Epithelial cell of esophagus (primary cell): ENCODE measurements around the gene EVA1C.

Experiments used
- DNase-seq: peaks from one replicate; pipeline ENCODE4 v3.0.0; 2010; ENCODE audit warnings: low read depth
- H3K4me3 ChIP-seq: 2 replicates; pipeline ENCODE4 v1.5.1; 2011; ENCODE audit warnings: mild to moderate bottlenecking, low read length, control low read depth
- CTCF ChIP-seq: IDR thresholded peaks from 2 replicates; pipeline ENCODE4 v1.5.1; 2011; ENCODE audit warnings: low read depth, mild to moderate bottlenecking, low read length, control low read depth, inconsistent platforms; ENCODE audit not compliant: insufficient read depth; ENCODE audit errors: missing control alignments

Gene EVA1C

DNA sequence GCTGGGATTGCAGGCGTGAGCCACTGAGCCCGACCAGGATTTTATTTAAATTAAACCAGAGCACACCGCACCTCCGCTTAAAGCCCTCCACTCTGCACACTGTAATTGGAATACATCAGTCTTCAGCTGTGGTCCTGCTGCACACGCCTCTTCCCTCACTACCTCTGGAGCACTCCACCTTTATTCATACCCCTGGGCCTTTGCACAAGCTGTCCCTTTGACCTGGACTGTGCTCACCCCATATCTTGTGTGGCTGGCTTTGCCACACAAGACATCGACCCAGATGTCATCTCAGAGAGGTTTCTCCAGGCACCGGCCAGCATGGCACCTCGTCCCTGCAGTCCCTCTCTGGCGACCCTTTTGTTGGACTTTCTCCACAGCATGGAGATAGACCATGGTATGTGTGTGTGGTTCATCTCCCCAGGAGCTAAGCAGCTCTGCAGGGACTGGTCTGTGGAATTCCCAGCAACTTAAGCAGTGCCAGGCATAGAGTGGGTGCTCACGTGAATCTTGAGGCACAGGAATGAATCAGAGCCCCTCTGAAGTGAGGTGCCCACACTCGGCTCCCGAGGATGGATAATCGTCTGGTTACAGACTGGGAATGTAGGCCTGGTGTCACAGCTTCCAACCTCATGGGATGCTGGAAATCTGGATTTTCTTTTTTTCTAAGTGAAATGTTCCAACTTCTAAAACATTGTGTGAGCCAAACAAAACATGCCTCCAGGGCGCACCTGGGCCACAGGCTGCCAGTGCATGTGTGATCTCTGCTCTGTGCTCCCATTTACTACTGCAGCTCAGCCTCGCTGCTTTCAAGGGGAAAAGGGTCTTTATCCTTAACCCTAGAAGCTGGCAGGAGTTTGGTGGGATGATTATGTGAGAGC, 61.9 kb downstream of the EVA1C start:
- no peak for TF ChIP-seq CTCF
- no peak overlapping the region for H3K4me3 ChIP-seq
- no peak for DNase-seq

DNA sequence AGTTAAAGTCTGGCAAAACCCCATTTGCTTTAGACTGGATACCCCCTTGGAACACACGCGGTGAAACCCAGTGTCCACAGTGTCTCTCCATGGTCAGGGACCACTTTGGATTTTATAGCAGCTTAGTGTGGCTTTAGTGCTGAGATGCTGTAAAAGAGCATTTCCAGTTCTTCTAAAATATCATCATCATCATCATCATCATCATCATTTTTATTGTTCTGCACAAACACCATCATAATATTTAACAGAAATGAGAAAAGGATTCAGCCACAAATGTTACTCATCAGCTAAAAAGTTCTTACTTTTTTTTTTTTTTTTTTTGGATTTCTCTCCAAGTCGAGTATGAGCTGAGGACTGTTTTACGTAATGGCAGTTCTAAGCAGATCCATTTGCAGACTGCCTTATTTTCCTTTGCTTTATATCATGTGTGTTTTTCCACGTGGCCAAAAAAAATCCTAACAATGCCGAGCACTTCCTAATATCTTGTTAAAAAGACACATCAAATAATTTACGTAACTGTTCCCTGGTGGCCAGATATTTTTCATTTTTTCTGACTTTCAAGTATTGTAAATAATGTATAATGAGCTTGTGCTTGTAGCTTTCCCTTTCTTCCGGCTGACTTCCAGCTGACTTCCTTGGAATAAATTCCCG, 62.8 kb downstream of the EVA1C start:
- H3K4me3 ChIP-seq = no peak overlapping the region
- TF ChIP-seq CTCF = no peak
- no peak for DNase-seq

DNA sequence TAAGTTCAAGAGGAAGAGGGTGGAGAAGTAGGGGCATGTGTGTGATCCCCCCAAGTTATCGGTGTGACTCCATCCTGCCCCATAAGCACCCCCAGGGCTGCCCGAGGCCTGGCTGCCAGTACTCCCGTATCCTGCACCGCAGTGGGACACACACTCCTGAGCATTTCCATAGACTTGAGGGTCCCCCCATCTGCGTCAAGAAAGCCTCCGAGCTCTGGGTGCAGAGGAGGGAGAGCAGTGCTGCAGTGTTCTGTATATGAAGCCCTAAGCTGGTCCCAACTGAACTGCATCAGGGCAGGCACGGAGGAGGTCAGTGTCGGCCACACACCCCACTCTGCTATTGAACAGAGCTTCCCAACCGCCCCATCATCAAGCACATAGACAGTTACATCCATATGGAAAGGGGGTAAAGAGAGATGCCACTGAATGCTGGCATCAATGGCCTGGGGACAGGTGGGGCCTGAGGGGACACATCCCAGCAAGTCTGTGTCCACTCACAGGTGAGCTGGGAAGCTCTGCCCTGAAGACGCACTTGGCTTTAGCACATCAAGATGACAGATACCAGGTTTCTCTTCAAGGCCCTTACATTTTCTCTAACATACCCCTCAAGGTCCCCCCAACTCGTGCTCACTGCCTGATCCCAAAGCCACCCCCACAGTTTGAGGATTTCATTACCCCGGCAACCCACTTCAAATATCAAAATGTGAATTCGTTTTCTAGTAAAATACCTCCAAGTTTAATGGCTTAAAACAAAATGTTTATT, 64.3 kb downstream of the EVA1C start:
- no peak for TF ChIP-seq CTCF
- no peak for DNase-seq
- no peak overlapping the region for H3K4me3 ChIP-seq

DNA sequence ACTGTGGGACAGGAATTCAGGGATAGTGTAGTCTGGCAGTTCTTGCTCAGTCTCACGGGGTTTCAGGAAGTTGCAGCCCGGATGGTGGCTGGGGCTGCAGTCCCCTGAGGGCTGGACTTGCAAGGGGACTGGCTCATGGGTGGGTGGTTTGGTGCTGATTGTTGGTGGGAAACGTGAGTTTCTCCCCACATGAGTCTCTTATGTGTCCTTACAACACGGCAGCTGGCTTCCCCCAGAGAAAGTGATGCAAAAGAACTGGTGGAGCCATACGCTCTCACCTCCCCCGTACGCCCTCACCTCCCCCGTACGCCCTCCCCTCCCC, 64.9 kb downstream of the EVA1C start:
- DNase-seq = no peak
- TF ChIP-seq CTCF = no peak
- H3K4me3 ChIP-seq = no peak overlapping the region

- TF ChIP-seq CTCF = no peak
- peak; percentile 38 for DNase-seq
- no peak overlapping the region for H3K4me3 ChIP-seq
Observed at GRCh38 chr21:32481875-32482408, 69.4 kb downstream of the EVA1C start.

DNA sequence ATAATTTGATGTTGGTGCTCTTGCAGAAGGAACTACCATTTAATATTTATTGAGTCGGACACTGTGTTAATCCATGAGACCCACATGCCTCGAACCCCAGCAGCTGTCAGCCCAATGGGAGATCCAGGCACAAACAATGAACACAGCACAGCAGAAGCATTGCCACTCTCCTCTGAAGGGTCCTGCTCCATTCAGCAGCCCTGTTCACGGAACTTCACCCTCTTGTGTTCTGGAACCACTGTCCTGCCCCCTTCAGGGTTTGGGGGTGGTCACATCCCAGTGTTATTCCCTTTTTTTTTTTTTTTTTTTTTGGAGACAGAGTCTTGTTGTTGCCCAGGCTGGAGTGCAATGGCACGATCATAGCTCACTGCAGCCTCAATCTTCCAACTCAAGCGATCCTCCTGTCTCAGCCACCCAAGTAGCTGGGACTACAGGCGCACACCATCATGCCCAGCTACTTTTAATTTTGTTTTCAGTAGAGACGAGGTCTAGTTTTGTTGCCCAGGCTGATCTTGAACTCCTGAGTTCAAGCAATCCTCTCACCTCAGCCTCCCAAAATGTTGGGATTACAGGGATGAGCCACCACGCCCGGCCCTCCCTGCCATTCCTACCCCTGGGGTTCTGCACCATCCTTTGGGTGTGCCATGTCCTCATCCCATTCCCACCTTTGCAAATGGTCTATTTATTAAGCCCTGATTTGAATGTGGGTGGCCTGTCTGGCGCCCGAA, 70.2 kb downstream of the EVA1C start:
- TF ChIP-seq CTCF = no peak
- H3K4me3 ChIP-seq = no peak overlapping the region
- DNase-seq = no peak
